ENCODE results near the gene WDR27.
"Not testable (repeated sequence)": the region's sequence is repeated elsewhere in the genome, so short reads cannot be mapped to it uniquely, and the experiment has no call there.

WDR27 gene

GRCh38 chr6:169710009-169710408 lies 8.2 kb upstream of the WDR27 start:
- no peak for DNase-seq (ENCODE audit: low read depth in 2 of 2, low spot score in 1 of 2)

GRCh38 chr6:169709293-169709692 lies 7.5 kb upstream of the WDR27 start:
- DNase-seq (ENCODE audit: low read depth in 2 of 2, low spot score in 1 of 2): no peak

DNA sequence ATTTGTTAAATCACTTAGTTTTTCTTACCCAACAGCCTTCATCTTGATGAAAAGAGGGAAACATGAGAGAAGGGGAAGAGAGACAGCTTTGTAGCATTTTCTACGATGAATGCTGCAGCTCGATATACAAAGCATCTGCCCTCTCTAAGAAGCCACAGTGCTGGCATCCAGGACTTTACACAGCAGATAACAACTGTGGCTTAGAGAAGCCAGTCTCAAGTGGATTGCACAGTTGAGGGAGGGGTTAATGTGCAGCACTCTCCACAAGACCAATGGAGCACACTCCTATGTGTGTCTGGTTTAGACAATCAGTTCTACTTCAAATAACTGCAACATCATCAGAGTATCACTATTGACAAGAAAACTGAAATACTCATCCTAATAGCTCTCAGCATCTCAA lies 5.9 kb upstream of the WDR27 start:
- DNase-seq (ENCODE audit: low read depth in 2 of 2, low spot score in 1 of 2): no peak

- DNase-seq (ENCODE audit: low read depth in 2 of 2, low spot score in 1 of 2): no peak
These were observed 1.0 kb upstream of the WDR27 start for GRCh38 chr6:169702840-169703246.

- no peak for DNase-seq (ENCODE audit: low read depth in 2 of 2, low spot score in 1 of 2)
These were observed 397 bp downstream of the WDR27 start for GRCh38 chr6:169701311-169701953.

- no peak for DNase-seq (ENCODE audit: low read depth in 2 of 2, low spot score in 1 of 2)
These were observed 1.5 kb downstream of the WDR27 start for GRCh38 chr6:169700296-169700695.

- DNase-seq (ENCODE audit: low read depth in 2 of 2, low spot score in 1 of 2): not testable (repeated sequence)
These were observed 4.7 kb downstream of the WDR27 start for GRCh38 chr6:169697115-169697514.

DNA sequence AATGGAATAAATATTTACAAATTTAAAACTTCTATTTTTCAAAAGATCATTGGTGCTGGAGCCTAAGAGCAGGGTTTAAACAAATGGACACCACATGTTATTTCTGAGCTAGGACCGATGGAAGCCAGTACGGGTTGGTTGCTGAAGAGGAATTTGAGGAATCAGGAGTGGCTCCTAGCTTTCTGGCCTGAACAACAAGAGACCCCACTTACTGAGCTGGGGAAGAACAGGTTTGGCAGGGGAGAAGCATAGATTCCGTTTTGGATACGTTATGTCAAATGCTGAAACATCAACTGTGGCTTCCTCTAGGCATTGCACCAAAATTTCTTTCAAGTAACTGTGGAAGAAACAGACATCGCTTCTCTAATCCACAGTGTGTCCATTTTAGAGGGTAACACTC lies 6.7 kb downstream of the WDR27 start:
- no peak for DNase-seq (ENCODE audit: low read depth in 2 of 2, low spot score in 1 of 2)

- DNase-seq (ENCODE audit: low read depth in 2 of 2, low spot score in 1 of 2): no peak
These were observed 9.3 kb downstream of the WDR27 start for GRCh38 chr6:169692516-169692915.

DNA sequence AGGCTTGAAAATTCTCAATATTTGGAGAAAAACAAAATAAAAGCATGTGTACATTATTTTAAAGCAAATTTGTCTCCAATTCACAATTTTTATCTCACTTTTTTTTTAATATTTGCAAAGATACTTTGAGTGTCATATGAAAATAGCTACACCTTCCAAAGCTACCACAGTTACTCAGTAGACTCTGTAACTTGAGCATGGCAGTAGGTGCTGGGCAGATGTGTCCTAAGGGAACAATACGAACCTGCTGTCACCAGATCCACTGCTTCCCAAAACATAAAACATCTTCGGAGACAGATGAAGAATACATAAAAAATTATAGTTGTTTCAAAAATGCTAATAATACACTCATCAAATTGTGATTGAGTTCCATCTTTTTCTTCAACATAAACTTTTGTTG lies 10.6 kb downstream of the WDR27 start:
- no peak for DNase-seq (ENCODE audit: low read depth in 2 of 2, low spot score in 1 of 2)

DNA sequence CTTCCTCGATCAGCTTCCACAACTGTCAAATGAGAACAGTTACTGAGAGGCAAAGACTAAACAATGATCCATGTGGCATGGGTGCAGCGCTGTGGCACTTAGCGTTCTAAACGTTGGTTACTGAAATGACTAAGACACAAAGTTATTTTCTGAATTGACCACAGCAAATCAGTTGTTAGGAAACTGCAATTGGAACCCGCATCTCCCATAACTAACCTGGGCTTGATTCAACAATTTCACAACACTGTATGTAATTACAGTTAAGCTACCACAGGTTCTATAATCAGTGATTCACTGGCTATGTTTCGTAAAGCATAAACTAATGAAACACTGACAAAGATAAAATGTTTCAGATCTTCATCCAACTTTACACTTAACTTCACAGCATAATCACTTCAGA lies 12.5 kb downstream of the WDR27 start:
- no peak for DNase-seq (ENCODE audit: low read depth in 2 of 2, low spot score in 1 of 2)

DNA sequence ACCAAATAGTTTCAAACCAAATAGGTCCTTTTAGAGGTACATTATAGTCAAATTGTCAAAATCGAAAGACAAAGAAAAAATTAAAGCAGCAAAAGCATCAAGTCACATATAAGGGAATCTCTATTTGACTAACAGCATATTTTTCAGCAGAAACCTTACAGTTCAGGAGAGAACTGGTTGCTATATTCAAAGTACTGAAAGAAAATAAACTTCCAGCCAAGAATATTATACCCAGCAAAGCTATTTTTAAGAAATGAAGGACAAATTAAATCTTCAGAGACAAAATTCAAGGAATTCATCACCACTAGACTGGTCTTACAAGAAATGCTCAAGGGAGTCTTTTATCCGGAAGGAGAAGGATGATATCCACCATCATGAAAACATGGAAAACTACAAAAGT lies 16.0 kb downstream of the WDR27 start:
- DNase-seq (ENCODE audit: low read depth in 2 of 2, low spot score in 1 of 2): no peak

DNA sequence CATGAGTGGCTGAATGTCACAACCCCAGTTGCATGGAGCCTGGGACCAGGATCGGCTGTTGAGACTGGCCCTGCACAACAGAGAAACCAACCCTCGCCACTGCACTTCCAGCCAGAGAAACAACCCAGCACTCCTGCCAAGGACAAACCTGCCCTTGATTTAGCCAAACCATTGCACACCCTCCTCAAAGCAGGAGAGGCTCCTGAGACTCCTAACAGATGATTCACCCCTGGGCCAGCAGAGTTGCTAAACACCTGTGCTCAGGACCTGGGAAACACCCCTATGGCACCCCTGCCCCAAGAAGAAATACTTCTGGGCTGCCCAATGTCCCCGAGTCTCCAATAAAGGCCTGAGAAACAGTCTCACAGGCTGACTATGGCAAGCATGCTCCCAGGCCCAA lies 17.8 kb downstream of the WDR27 start:
- no peak for DNase-seq (ENCODE audit: low read depth in 2 of 2, low spot score in 1 of 2)

- no peak for DNase-seq (ENCODE audit: low read depth in 2 of 2, low spot score in 1 of 2)
These were observed 23.5 kb downstream of the WDR27 start for GRCh38 chr6:169678342-169678741.

DNA sequence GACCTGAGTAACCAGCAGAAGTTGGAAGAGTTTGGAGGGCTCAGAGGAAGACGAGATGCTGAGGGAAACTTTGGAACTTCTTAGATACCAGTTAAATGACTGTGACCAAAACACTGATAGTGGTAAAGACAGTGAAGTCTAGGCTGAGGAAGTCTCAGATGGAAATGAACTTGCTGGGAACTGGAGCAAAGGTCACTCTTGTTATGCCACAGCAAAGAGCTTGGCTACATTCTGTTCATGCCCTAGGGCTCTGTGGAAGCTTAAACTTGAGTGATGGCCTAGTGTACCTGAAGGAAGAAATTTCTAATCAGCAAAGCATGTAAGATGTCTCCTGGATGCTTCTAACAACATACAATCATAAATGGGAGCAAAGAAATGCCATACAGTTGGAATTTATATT lies 24.7 kb downstream of the WDR27 start:
- DNase-seq (ENCODE audit: low read depth in 2 of 2, low spot score in 1 of 2): no peak

GRCh38 chr6:169675011-169675410 lies 26.8 kb downstream of the WDR27 start:
- DNase-seq (ENCODE audit: low read depth in 2 of 2, low spot score in 1 of 2): no peak

GRCh38 chr6:169671563-169671962 lies 30.3 kb downstream of the WDR27 start:
- DNase-seq (ENCODE audit: low read depth in 2 of 2, low spot score in 1 of 2): no peak

DNA sequence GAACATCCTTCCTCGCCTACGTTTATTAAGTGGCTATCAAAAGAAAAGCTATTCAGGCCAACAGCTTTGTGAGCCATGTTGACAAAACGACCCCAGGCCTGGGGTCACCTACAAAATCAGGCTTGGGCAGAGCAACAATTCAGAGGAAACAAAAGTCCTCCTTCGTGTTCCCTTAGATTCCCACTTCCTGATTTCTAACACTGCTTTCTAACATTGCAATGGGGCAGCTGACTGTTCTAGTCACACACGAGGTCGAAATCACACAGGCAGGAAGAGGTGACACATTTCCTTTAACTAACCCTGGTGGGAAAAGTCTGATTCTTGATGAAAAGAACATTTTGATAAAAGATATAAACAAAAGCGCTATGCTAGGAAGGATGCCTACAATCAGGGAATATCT lies 31.9 kb downstream of the WDR27 start:
- no peak for DNase-seq (ENCODE audit: low read depth in 2 of 2, low spot score in 1 of 2)

- no peak for DNase-seq (ENCODE audit: low read depth in 2 of 2, low spot score in 1 of 2)
These were observed 32.7 kb downstream of the WDR27 start for GRCh38 chr6:169669147-169669546.

GRCh38 chr6:169668203-169668847 lies 33.5 kb downstream of the WDR27 start:
- no peak for DNase-seq (ENCODE audit: low read depth in 2 of 2, low spot score in 1 of 2)

GRCh38 chr6:169667716-169668115 lies 34.1 kb downstream of the WDR27 start:
- no peak for DNase-seq (ENCODE audit: low read depth in 2 of 2, low spot score in 1 of 2)

GRCh38 chr6:169666441-169666840 lies 35.4 kb downstream of the WDR27 start:
- no peak for DNase-seq (ENCODE audit: low read depth in 2 of 2, low spot score in 1 of 2)

GRCh38 chr6:169665289-169665688 lies 36.5 kb downstream of the WDR27 start:
- DNase-seq (ENCODE audit: low read depth in 2 of 2, low spot score in 1 of 2): no peak
